ENCODE measurements around the gene PPP1R9A.

The PPP1R9A gene

GRCh38 chr7:94909179-94909466 is 1.7 kb downstream of the PPP1R9A start:
- no peak for DNase-seq (ENCODE audit: low read depth in 2 of 2)

- DNase-seq (ENCODE audit: low read depth in 2 of 2), result no peak
Observed at GRCh38 chr7:94912085-94912484, 4.7 kb downstream of the PPP1R9A start.

GRCh38 chr7:94913391-94913790 is 6.0 kb downstream of the PPP1R9A start:
- no peak for DNase-seq (ENCODE audit: low read depth in 2 of 2)

GRCh38 chr7:94921911-94922310 is 14.5 kb downstream of the PPP1R9A start:
- DNase-seq (ENCODE audit: low read depth in 2 of 2), result no peak

- no peak for DNase-seq (ENCODE audit: low read depth in 2 of 2)
Observed at GRCh38 chr7:94922457-94922856, 15.1 kb downstream of the PPP1R9A start.

- no peak for DNase-seq (ENCODE audit: low read depth in 2 of 2)
Observed at GRCh38 chr7:94923412-94923811, 16.0 kb downstream of the PPP1R9A start.

GRCh38 chr7:94928168-94928707 is 20.8 kb downstream of the PPP1R9A start:
- no peak for DNase-seq (ENCODE audit: low read depth in 2 of 2)

GRCh38 chr7:94933256-94933990 is 26.0 kb downstream of the PPP1R9A start:
- no peak for DNase-seq (ENCODE audit: low read depth in 2 of 2)

GRCh38 chr7:94939395-94939794 is 32.0 kb downstream of the PPP1R9A start:
- DNase-seq (ENCODE audit: low read depth in 2 of 2), result no peak

- DNase-seq (ENCODE audit: low read depth in 2 of 2), result no peak
Observed at GRCh38 chr7:94940241-94940640, 32.8 kb downstream of the PPP1R9A start.

- DNase-seq (ENCODE audit: low read depth in 2 of 2), result no peak
Observed at GRCh38 chr7:94941844-94942632, 34.6 kb downstream of the PPP1R9A start.

- DNase-seq (ENCODE audit: low read depth in 2 of 2), result no peak
Observed at GRCh38 chr7:94943134-94943533, 35.7 kb downstream of the PPP1R9A start.

- DNase-seq (ENCODE audit: low read depth in 2 of 2), result no peak
Observed at GRCh38 chr7:94949532-94949931, 42.1 kb downstream of the PPP1R9A start.

- no peak for DNase-seq (ENCODE audit: low read depth in 2 of 2)
Observed at GRCh38 chr7:94955807-94956206, 48.4 kb downstream of the PPP1R9A start.

- no peak for DNase-seq (ENCODE audit: low read depth in 2 of 2)
Observed at GRCh38 chr7:94957061-94957460, 49.7 kb downstream of the PPP1R9A start.

- no peak for DNase-seq (ENCODE audit: low read depth in 2 of 2)
Observed at GRCh38 chr7:94962661-94963060, 55.3 kb downstream of the PPP1R9A start.

GRCh38 chr7:94969434-94970084 is 62.2 kb downstream of the PPP1R9A start:
- no peak for DNase-seq (ENCODE audit: low read depth in 2 of 2)

GRCh38 chr7:94970085-94970576 is 62.7 kb downstream of the PPP1R9A start:
- no peak for DNase-seq (ENCODE audit: low read depth in 2 of 2)

- DNase-seq (ENCODE audit: low read depth in 2 of 2), result no peak
Observed at GRCh38 chr7:94971051-94971867, 63.9 kb downstream of the PPP1R9A start.

- DNase-seq (ENCODE audit: low read depth in 2 of 2), result no peak
Observed at GRCh38 chr7:94972296-94972695, 64.9 kb downstream of the PPP1R9A start.

- no peak for DNase-seq (ENCODE audit: low read depth in 2 of 2)
Observed at GRCh38 chr7:94973844-94974243, 66.5 kb downstream of the PPP1R9A start.

- DNase-seq (ENCODE audit: low read depth in 2 of 2), result no peak
Observed at GRCh38 chr7:94974423-94974822, 67.0 kb downstream of the PPP1R9A start.
